Fibroblast of pulmonary artery (primary cell): ENCODE data around the gene ZNF275.

Experiments
- DNase-seq: peaks from one replicate; pipeline ENCODE4 v3.0.0-alpha.2; 2010; ENCODE audit warnings: low read depth
- H3K4me3 ChIP-seq: replicated peaks from 2 replicates; pipeline ENCODE4 v1.5.1; 2011; ENCODE audit warnings: low read depth, mild to moderate bottlenecking, control low read depth, low read length, moderate library complexity
- CTCF ChIP-seq: IDR thresholded peaks from 2 replicates; pipeline ENCODE4 v1.5.1; 2011; ENCODE audit warnings: mild to moderate bottlenecking, control low read depth, low read length, inconsistent platforms; ENCODE audit errors: missing control alignments

The ZNF275 gene

GRCh38 chrX:153303276-153304262 is 30.4 kb upstream of the ZNF275 start:
- no peak overlapping the region for H3K4me3 ChIP-seq
- no peak for TF ChIP-seq CTCF
- DNase-seq: no peak

- TF ChIP-seq CTCF: no peak
- H3K4me3 ChIP-seq: no peak overlapping the region
- no peak for DNase-seq
Observed at GRCh38 chrX:153304988-153305736, 28.8 kb upstream of the ZNF275 start.

- TF ChIP-seq CTCF: no peak
- H3K4me3 ChIP-seq: no peak overlapping the region
- no peak for DNase-seq
Observed at GRCh38 chrX:153305972-153306371, 28.0 kb upstream of the ZNF275 start.

- no peak for TF ChIP-seq CTCF
- DNase-seq: no peak
- no peak overlapping the region for H3K4me3 ChIP-seq
Observed at GRCh38 chrX:153306527-153307115, 27.3 kb upstream of the ZNF275 start.

GRCh38 chrX:153307276-153308178 is 26.4 kb upstream of the ZNF275 start:
- no peak overlapping the region for H3K4me3 ChIP-seq
- TF ChIP-seq CTCF: no peak
- peak; percentile 1 for DNase-seq

- no peak overlapping the region for H3K4me3 ChIP-seq
- no peak for DNase-seq
- TF ChIP-seq CTCF: no peak
Observed at GRCh38 chrX:153310901-153311300, 23.1 kb upstream of the ZNF275 start.
